HG02852 (cell line): Measurements from ENCODE around the gene CLEC16A.
"Not testable (repeated sequence)": the region's sequence is repeated elsewhere in the genome, so short reads cannot be mapped to it uniquely, and the experiment has no call there.

ENCODE experiments used
- ATAC-seq: cut with Tn5 transposase; IDR thresholded peaks from one replicate; pipeline ENCODE4 v1.9.1; 2021; ENCODE audit warnings: mild to moderate bottlenecking, moderate library complexity; ENCODE audit not compliant: unreplicated experiment

CLEC16A gene

DNA sequence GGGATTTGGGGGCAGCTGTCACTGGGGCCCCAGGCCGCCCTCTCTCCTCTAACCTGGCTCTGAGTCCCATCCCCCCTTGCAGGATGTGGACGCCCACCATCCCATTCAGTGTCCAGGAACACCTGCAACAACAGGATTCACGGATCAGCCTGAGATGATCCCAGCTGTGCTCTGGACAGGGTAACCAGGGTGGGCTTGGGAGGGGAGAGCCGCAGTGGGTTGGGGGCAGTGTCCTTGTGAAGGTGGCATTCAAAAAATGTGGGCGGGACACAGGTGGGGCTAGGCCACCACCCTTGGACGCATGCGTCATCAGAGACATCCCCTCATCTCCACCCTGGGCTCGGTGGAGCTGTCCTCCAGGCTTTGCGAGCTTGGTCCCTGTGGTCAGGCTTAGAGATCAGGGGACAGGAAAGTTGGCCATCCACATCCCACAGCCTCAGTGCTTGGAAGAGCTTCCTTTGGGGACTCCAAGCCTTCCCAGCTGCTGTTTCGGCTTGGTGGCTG is 21.2 kb upstream of the CLEC16A start:
- no peak for ATAC-seq

DNA sequence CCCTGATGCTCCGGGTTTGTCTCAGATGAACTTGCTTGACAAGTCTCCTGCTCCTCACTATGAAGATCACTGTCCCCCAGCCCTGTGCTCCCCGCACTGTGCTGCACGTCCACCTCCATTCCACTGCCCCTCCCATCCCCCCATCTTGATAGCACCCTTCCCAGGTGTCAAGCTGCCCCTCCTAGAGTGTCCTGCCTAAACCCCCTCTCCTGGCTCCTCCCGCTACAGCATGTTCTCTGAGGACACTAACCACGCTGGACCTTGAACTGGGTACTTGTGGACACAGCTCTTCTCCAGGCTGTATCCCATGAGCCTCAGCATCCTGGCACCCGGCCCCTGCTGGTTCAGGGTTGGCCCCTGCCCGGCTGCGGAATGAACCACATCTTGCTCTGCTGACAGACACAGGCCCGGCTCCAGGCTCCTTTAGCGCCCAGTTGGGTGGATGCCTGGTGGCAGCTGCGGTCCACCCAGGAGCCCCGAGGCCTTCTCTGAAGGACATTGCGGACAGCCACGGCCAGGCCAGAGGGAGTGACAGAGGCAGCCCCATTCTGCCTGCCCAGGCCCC is 20.6 kb upstream of the CLEC16A start:
- no peak for ATAC-seq

DNA sequence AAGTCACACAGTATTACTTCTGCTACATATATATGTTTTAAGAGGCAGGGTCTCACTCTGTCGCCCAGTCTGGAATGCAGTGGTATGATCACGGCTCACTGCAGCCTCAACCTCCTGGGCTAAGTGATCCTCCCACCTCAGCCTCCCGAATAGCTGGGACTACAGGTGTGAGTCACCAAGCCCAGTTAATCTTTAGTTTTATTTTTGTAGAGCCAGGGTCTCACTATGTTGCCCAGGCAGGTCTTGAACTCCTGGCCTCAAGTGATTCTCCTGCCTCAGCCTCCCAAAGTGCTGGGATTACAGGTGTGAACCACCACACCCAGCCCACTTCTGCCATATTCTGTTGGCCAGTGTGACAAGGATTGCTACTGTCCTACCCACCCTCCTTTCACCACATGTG is 19.1 kb upstream of the CLEC16A start:
- not testable (repeated sequence) for ATAC-seq

- no peak for ATAC-seq
Measured at GRCh38 chr16:10926094-10926493, 18.3 kb upstream of the CLEC16A start.

DNA sequence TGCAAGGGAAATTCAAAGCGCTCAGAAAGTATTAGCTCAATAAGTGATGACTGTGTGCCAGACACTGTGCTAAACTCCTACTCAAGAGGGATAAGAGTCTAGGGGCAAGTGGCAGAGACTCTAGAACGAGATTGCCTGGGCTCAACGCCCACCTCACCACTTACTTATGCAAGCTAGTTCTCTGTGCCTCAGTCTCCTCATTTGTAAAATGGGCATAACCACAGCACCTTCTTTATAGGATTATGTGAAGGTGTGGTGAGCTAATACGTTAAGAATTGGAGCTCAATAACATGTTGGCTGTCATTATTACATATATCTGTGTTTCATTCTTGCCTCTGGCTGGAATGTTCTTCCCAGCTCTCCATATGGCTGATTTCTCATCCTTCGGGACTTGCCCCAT is 17.5 kb upstream of the CLEC16A start:
- no peak for ATAC-seq

- no peak for ATAC-seq
Measured at GRCh38 chr16:10927497-10928112, 16.8 kb upstream of the CLEC16A start.

DNA sequence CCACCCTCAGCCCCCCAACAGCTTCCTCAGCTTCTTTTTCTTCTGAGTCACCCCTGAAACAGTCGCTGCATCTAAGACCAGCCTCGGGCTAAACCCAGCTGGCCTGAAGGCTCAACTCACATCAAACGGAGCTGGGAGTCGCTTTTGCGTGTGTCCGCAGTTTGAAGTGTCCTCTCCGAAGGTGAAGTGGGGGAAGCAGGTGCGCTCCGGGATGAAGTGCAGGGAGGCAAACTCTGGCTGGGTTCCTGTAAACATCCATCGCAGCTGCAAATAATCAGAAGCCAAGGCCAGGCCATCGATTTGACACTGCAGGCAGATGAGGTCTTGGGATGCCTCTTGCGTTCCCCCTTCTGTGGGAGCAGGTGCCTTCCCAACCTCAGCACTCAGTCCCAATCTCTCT is 15.3 kb upstream of the CLEC16A start:
- not testable (repeated sequence) for ATAC-seq

DNA sequence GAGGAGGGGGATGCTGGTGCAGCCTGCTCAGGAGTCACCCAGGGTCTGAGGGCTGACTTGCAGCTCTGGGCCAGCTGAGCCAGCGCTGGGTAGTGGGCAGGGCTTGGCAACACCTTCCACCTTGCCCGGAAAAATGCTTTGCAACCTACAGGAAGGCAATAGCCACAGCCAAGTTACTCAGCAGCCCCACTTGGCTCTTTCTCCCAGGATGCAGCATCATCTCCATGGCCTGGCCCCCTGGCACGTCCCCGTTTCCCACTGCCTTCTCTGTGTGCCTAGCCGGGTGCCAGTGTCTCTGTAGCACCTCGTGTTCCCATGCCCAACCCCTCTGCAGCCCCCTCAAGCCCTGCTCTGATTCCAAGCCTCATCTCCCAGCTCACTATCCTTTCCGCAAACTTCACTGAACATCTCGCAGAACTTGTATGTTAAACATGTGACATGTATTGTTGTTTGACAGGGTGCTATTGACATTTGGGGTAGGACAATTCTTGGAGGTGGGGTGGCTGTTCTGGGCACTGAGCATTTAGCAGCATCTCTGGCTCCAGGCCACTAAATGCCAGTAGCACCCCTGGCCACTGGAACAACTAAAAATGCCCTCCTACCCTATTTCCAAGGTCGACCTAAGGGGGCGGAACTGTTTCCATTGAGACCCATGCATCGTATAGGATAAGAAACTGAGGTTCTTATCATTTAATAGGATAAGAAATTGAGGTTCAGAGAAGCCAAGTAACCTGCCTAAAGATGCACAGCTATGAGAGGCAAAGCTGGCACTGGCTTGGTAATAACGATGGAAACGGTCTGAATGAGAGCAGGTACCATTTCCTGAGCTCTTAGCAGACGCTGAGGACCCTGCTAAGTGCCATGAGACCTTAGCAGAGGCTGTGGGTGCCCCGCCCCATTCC is 14.3 kb upstream of the CLEC16A start:
- ATAC-seq: no peak

DNA sequence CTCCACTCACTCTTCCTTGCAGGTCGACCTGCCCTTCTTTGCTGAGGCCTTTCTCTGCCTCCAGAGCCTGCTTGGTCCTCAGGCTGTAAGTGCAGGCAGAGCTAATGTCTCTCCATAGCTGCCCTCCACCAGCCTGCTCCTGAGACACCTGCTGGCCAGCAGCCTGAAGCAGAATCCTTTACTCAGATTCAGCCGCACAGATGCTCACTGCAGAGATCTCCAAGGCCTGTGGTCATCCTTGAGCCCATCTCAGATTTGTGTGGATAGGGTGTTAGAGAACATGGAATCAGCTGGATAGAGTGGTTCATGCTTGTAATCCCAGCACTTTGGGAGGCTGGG is 13.6 kb upstream of the CLEC16A start:
- ATAC-seq: no peak

GRCh38 chr16:10931134-10931533 is 13.2 kb upstream of the CLEC16A start:
- no peak for ATAC-seq

GRCh38 chr16:10931977-10932632 is 12.3 kb upstream of the CLEC16A start:
- no peak for ATAC-seq

DNA sequence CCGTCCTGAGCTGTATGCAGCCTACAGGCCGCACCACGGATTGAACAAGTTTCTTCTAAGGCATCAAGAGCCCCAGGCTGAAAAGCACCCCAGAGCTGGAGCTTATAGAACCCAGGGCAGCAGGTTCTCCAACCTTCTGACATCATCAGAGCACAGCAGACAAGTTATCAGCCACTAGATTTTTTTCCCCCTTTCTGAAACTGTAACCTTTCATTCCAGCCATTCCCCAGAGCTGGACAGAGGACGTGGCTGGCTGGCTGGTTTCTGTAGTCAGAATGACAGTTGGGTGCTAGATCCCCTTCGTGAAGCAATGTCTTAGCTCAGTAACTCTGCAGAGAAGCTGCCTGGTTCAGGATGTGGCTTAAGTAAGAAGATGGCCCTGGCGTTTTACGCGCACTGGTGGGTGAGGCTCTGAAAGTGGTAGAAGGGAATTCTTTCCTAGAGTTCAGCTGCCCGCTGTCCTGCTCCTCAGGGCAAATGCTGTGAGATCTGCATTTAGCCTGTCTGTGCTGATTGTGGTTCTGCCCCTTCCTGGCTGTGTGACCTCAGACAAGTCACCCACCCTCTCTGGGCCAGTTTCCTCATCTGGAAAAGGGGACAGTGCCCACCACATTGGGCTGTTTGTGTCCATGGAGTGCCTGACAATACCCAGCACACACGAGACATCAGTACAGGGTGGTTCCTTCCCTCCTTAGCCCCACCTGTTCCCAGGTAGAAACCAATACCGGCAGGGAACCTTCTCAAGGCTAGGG is 11.2 kb upstream of the CLEC16A start:
- no peak for ATAC-seq

DNA sequence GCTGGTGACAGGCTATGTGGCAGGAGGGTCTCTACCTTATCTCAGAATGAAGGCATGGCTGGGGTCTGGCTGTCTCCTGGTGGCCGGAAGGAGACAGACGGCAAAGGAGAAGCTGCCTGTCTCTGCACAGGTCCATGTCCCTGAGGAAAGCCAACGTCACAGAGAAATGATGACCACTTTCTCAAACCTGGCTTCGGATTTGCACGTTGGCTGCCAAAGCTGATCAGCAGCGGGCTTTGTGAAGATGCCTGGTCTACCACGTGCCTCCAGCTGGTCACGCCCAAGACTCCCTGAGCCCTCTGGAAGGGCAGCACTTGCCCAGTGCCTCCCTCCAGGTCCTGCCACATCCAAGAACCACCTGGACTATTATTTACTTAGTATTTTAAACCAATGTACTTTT is 10.5 kb upstream of the CLEC16A start:
- ATAC-seq: no peak

GRCh38 chr16:10934325-10935107 is 9.8 kb upstream of the CLEC16A start:
- ATAC-seq: no peak

- ATAC-seq: no peak
Measured at GRCh38 chr16:10935226-10935915, 9.0 kb upstream of the CLEC16A start.

GRCh38 chr16:10936272-10936984 is 7.9 kb upstream of the CLEC16A start:
- no peak for ATAC-seq

DNA sequence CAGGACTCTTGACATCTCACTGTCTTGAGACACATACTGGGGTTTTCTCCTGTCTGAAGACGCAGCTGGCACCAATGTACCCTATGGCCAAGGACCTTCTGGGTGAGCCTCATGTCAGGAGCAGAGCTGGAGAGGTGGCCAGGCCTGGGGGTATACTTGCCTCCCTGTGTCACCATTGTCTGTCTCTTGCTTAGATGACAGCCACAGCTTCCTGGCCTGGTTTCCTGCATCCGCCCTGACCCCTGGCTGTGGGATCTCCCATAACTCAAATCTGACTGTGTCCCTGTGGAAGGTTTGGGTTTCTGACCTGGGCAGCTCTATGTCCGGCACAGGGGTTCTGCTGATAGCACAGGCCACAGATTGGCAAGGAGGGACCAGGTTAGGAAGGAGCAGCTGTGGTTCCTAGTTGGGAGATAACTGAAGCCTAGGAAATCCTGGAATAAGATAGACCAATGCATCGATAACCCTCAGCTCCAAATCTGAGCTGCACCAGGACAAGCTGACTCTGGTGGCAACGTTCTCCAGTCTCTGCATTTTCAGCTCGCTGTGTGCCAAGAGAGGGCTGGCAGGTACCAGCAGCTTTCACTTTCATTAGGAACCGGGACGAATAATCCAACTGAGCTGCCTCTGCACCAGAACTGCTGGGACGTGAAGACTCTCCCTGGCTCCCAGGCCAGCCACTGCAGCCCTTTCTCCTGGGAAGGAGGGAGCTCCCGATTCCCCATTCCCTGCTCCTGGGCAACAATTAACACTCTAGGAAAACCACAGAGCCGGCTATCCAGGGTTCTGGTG is 7.1 kb upstream of the CLEC16A start:
- ATAC-seq: no peak

DNA sequence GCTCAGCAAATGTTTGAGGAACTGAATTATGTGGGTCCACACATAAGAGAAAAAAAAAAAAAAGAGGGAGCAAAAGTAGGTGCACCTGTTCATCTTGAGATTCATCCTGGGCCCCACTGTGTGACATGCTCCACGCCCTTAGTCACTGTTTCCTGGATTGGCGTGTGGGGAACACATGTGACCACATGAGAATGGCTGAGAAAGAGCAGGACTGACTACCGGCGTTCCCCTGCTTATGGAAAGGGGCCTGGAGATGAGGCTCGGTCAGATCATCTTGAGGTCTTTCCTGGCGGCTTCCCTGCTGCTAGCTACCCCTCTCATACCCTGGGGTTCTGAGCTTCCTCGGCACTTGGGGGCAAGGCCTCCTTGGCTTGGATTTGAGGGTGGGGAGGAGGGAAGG is 6.0 kb upstream of the CLEC16A start:
- ATAC-seq: no peak
